ENCODE data around the gene MLPH.

GRCh38 chr2:237552908-237553307 lies 65.9 kb downstream of the MLPH start:
- TF ChIP-seq CTCF (IDR thresholded peaks at IDR 0.05; ENCODE audit: low read depth, low read length) (no peak), MYC (IDR thresholded peaks at IDR 0.05; ENCODE audit: low read depth, low read length) (no peak), POLR2A (IDR thresholded peaks at IDR 0.05; ENCODE audit: extremely low read depth, insufficient read length) (no peak)

Data from NB4 (cell line).